ENCODE measurements around the gene CEP44.

CEP44 gene

DNA sequence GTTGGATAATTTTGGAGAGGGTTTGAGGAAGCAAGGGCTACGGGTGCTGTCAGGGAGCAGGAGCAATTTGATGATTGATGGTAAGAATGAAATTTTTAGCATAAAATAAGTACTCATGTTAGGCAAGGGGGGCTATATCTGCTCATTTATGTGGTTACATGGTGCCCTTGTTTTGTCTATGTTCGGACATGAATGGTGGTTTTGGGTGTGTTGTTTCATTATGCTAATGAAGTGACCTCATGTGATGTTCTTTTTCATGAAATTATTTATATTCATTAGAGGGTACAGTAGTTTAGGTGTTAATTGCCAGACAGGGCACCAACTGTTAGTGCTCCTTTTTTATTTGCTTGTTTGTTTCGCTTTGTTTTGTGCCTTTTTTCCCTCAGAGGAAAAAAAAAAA, 29.3 kb downstream of the CEP44 start:
- no peak overlapping the region for H3K4me3 ChIP-seq (ENCODE audit: low read depth, low read length)
- TF ChIP-seq, protein P1, sequence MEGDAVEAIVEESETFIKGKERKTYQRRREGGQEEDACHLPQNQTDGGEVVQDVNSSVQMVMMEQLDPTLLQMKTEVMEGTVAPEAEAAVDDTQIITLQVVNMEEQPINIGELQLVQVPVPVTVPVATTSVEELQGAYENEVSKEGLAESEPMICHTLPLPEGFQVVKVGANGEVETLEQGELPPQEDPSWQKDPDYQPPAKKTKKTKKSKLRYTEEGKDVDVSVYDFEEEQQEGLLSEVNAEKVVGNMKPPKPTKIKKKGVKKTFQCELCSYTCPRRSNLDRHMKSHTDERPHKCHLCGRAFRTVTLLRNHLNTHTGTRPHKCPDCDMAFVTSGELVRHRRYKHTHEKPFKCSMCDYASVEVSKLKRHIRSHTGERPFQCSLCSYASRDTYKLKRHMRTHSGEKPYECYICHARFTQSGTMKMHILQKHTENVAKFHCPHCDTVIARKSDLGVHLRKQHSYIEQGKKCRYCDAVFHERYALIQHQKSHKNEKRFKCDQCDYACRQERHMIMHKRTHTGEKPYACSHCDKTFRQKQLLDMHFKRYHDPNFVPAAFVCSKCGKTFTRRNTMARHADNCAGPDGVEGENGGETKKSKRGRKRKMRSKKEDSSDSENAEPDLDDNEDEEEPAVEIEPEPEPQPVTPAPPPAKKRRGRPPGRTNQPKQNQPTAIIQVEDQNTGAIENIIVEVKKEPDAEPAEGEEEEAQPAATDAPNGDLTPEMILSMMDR (IDR thresholded peaks at IDR 0.05; ENCODE audit: borderline replicate concordance, insufficient read depth, low read depth, low read length) = no peak

DNA sequence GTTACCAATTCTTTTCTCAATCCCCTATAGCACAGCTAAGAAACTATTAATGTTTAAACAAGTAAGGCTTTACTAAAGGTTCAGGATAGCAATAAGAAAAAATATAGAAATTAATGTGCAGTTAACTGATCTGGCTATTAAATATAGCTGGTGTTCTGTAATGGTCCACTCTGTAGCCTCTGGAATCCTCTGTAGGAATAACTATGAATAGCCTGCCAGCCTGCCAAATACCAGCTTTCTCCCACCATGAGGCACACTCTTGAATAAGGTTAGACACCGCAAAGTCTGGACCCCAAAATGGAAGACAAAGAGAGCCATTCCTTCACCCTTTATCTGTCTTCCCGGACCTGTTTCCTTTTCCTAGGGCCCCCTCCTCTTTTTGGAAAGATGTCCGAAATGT, 30.6 kb downstream of the CEP44 start:
- H3K4me3 ChIP-seq (ENCODE audit: low read depth, low read length) = no peak overlapping the region
- TF ChIP-seq, protein P1 (IDR thresholded peaks at IDR 0.05; ENCODE audit: borderline replicate concordance, insufficient read depth, low read depth, low read length) = no peak

DNA sequence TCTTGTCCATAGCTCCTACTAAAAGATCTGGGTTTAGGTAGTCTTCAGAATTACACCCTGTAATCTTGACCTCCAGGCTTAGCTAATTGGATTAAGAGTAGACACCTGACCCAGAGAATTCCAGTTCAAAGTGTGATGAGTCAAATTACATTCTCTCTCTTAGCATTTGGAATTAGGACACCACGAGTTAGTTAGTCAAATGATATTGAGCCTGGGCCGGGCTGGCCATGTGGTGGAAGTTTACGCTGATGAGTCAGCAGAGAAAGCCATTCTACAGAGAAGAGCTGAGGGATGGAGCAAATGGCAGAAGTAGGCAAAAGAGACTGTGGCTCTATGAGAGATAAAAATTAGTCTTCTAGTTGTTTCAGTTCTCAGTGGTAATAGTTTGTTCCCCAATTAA, 31.1 kb downstream of the CEP44 start:
- TF ChIP-seq, protein P1 (IDR thresholded peaks at IDR 0.05; ENCODE audit: borderline replicate concordance, insufficient read depth, low read depth, low read length) = no peak
- no peak overlapping the region for H3K4me3 ChIP-seq (ENCODE audit: low read depth, low read length)

DNA sequence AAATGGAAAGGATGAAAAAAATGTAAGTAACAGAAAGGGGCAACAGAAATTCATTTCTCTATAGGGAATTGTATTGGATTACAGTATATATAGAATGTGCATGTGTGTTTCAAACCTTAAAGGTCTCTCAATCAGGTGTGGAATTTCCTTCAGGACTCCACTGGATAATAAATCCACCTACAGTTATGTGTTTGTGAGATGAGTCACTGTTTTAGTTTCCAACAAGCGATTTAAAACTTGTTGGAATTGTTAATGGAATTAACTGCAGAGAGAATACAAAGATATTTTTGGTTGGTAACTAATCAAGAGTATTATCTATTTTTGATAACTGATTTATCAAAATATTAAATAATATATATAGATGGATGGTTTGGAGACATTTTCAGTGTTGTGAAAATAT, 32.8 kb downstream of the CEP44 start:
- H3K4me3 ChIP-seq (ENCODE audit: low read depth, low read length) = no peak overlapping the region
- TF ChIP-seq, protein P1 (IDR thresholded peaks at IDR 0.05; ENCODE audit: borderline replicate concordance, insufficient read depth, low read depth, low read length) = no peak

DNA sequence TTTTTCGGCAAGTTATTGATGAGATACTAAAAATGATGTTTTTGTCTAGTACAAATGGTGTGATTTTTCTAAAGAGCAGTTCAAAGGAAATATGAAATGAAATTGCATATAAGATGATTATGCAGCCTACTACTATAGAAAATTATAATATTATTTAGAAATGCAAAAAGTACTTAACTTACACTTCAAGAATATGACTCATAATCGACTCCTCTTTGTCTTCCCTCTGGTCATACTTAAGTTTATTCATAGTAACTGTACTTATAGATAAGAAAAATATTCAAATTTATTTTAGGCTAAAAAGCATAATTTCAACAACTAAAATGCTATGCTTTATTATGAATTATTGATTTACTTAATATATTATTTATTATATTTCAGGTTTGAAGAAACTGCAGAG, 33.2 kb downstream of the CEP44 start:
- TF ChIP-seq, protein P1 (IDR thresholded peaks at IDR 0.05; ENCODE audit: borderline replicate concordance, insufficient read depth, low read depth, low read length) = no peak
- H3K4me3 ChIP-seq (ENCODE audit: low read depth, low read length) = no peak overlapping the region

DNA sequence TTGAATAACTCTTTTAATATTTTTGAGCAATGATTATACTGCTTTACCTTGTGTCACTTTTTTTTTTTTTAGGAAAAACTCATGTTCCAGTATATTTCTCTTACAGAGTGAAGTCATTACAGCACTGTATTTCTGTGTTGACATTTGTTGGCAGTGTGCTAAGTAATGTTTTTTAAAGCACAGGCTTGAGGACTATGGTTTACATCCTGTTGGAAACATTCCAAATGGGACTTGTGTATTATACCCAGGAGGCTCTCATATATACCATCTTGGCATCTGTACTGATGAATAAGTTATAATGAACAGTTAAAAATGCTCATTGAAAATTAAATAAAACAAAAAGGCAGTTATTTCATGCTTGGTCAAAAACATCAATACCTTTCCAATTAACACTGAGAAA, 33.8 kb downstream of the CEP44 start:
- TF ChIP-seq, protein P1 (IDR thresholded peaks at IDR 0.05; ENCODE audit: borderline replicate concordance, insufficient read depth, low read depth, low read length) = no peak
- H3K4me3 ChIP-seq (ENCODE audit: low read depth, low read length) = no peak overlapping the region

DNA sequence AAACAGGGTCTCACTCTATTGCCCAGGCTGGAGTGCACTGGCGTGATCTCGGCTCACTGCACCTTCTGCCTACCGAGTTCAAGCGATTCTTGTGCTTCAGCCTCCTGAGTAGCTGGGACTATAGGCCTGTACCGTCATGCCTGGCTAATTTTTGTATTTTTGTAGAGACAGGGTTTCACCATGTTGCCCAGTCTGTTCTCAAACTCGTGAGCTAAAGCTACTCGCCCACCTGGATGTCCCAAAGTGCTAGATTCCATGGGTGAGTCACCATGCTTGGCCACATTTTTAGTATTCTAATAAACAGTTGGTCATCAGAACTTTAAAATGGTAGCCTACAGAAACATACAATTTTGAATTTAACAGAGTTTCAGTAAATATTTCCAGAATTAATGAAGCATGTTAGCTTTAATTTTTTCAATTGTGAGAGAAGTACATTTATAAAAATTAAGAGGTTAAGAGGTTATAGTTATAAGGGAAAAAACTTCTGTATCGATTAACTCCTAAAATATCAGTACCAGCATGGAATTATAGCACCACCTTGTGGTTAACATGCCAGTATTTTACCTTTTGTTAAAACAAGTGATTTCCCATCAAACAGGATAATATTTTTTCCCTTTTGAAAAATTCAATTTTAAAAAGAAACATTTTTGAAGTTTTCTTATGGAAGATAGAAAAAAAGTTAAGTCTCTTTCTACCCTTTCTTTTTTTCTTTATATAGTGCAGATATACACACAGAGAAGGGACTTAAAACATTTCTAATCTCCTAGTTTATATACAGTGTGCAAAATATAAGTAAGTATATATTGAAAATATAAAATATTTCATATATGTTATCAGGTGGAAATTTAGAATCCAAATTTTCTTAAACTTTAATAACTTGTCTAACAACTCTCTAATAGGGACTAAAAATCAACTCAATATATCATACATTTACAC, 35.4 kb downstream of the CEP44 start:
- TF ChIP-seq, protein P1 (IDR thresholded peaks at IDR 0.05; ENCODE audit: borderline replicate concordance, insufficient read depth, low read depth, low read length) = 0 out of 2 replicates have a peak, but pooled peaks have one; percentile 12
- H3K4me3 ChIP-seq (ENCODE audit: low read depth, low read length) = no peak overlapping the region
